GM19395 (cell line): Measurements from ENCODE around the gene AACS.
"Not testable (repeated sequence)": the region's sequence is repeated elsewhere in the genome, so short reads cannot be mapped to it uniquely, and the experiment has no call there.

ENCODE experiments used
- ATAC-seq: cut with Tn5 transposase; IDR thresholded peaks from one replicate; pipeline ENCODE4 v1.9.1; 2021; ENCODE audit warnings: mild to moderate bottlenecking, moderate library complexity; ENCODE audit not compliant: unreplicated experiment

Gene AACS, protein sequence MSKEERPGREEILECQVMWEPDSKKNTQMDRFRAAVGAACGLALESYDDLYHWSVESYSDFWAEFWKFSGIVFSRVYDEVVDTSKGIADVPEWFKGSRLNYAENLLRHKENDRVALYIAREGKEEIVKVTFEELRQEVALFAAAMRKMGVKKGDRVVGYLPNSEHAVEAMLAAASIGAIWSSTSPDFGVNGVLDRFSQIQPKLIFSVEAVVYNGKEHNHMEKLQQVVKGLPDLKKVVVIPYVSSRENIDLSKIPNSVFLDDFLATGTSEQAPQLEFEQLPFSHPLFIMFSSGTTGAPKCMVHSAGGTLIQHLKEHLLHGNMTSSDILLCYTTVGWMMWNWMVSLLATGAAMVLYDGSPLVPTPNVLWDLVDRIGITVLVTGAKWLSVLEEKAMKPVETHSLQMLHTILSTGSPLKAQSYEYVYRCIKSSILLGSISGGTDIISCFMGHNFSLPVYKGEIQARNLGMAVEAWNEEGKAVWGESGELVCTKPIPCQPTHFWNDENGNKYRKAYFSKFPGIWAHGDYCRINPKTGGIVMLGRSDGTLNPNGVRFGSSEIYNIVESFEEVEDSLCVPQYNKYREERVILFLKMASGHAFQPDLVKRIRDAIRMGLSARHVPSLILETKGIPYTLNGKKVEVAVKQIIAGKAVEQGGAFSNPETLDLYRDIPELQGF

DNA sequence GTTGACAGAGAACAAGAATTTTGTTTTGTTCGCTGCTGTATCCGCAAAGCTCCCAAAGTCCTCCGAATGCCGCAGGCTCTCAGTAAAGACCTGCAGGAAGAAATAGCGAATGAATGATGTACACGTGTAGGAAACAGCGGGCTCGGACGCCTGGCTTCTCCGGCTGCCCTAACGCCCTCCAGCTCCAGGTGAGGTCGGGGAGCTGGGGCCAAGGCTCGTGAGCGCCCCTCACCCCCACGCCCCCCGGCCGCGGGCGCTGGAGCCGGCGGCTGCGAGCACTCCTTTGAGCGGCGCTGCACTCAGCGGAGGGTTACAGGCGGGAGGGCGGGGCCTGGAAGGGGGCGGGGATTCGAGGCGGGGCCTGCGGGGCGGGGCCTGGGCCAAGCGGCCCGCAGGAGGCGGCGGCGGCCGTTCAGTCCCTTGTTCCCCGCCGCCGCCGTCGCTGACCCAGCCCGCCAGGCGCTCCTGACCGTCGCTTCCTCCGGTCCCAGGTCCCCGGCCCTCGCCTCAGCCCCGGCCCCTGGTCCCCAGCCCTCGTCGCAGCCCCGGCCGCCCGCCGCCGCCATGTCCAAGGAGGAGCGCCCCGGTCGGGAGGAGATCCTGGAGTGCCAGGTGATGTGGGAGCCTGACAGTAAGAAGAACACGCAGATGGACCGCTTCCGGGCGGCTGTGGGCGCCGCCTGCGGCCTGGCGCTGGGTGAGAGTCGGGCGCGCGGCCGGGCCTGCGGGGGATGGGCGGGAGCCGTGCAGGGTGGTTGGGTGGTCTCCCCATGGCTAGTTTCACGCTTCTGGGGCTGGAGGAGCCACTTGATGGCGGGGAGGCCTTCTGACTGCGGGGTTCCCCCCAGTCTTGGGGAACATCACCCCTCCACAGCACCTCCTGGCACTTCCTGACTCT, at the start of gene AACS:
Gene AACS, plus strand, starts transcription at position 415 of the 898 bp plus-strand sequence. Its CDS starts 150 bp downstream, at position 565.
- peak; percentile 93 for ATAC-seq

DNA sequence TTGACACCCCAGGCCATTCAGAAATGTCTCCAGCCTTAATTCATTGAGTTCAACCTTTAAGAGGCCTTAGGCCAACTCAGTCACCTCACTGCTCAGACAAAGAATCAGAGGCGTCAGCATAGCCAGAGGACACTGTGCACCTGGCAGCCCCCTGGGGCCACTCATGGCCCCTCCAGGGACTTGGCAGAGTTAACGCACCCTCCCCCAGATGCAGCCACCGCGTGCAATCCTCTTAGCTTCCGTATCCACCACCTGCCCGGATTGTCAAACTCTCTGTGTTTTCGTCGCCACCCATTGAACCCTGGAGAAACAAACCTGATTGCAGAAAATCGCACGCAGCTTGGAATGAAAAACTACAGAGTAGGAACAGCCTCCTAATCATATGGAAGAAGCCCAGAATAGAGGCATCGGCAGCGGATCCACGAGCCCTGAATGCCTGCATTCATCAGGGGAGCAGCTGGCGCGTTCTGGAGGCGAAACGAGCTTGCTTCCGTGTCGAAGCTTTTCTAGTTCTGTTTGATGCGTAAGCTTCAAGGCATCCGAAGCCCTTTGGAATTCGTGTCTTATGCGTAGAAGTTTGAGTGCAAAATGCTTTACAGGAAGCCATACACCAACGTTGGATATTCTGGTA, 49.4 kb upstream of the AACS start:
- no peak for ATAC-seq

DNA sequence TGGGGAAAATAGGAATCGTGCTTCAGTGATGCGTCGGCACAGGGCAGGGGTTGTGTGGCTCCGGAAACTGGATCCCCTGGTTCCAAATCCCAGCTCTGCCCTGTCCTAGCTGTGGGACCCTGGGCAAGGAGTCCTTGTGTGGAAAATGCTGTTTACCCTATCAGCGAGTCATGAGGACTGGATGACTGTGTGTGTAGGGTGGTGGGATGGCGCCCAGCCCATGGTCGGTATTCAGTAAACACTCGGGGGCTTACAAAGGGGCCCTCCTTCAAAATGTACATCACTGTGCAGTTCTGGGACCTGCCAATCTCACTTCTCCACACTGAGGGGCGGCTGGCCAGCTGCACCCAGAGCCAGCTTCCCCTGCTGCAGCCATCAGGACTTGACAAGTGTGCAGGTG, 47.4 kb upstream of the AACS start:
- no peak for ATAC-seq

DNA sequence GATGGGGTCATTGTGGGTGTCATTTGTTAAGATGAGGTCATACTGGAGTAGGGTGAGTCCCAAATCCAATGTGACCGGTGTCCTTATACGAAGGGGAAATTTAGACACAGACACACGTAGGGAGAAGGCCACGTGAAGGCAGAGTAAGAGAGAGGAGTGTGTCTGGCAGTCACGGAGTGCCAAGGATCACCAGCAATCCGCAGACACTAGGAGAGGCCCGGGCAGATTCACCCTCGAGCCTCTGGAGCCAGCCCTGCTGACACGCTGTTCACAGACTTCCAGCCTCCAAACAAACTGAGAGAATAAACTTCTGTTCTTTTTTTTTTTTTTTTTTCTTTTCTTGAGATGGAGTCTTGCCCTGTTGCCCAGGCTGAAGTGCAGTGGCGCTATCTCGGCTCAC, 46.9 kb upstream of the AACS start:
- no peak for ATAC-seq

DNA sequence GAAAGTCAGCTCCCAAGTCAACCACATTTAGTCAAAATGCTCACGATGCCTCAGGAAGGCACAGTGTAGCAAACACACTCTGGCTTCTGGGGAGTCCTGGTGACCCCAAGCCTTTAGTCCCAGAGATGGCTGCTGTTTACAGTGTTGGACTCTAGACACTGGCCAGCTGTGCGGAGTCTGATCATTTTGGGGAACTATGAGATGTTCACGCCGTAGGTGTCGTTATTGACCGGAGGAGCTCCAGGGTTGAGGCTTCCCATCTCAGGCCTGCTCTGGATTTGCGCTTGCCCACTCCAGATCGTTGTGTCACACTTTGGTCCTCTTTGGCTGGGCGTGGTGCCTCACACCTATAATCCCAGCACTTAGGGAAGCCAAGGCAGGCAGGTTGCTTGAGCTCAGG, 44.1 kb upstream of the AACS start:
- no peak for ATAC-seq

DNA sequence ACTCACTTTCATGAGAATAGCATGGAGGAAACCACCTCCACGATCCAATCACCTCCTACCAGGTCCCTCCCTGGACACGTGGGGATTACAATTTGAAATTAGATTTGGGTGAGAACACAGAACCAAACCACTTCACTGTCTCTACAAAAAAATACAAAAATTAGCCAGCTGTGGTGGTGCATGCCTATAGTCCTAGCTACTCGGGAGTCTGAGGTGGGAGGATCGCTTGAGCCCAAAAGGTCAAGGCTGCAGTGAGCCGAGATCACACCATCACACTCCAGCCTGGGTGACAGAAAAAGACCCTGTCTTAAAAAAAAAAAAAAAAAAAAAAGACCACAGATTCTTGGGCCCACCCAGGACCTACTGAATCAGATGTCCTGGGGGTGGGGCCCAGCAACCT, 43.5 kb upstream of the AACS start:
- no peak for ATAC-seq

DNA sequence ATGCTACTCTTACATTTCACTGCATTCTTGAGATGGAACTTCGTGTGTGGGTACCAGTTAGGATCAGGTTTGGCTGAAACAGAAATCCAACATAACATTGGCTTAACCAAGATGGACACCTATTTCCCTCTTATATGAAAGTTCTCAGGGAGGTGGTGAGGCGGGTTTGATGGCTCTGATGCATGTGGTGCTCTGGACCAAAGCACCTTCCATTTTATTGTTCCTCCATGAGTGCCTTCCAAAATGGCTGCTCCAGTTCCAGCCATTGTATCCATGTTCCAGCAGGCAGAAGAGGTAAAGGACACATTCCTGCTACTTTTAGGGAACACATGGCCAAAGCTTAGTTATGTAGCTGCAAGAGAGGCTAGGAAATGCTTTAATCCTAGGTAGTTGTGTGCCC, 42.2 kb upstream of the AACS start:
- no peak for ATAC-seq

DNA sequence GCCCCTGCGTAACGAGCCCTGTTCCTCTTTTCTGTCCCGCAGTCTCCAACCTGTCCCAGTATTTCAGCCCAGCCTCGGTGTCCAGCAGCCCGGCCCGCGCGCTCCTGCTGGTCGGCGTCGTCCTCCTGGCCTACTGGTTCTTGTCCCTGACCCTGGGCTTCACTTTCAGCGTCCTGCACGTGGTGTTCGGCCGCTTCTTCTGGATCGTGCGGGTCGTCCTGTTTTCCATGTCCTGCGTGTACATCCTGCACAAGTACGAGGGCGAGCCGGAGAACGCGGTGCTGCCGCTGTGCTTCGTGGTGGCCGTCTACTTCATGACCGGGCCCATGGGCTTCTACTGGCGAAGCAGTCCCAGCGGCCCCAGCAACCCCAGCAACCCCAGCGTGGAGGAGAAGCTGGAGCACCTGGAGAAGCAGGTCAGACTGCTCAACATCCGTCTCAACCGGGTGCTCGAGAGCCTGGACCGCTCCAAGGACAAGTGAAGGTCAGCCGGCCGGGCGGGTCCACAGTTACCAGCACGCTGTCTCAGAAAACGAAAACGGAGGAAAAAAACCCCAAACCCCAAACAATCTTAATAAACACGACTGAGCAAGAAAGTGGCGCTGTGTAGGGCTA, 40.2 kb upstream of the AACS start:
- ATAC-seq, result no peak

DNA sequence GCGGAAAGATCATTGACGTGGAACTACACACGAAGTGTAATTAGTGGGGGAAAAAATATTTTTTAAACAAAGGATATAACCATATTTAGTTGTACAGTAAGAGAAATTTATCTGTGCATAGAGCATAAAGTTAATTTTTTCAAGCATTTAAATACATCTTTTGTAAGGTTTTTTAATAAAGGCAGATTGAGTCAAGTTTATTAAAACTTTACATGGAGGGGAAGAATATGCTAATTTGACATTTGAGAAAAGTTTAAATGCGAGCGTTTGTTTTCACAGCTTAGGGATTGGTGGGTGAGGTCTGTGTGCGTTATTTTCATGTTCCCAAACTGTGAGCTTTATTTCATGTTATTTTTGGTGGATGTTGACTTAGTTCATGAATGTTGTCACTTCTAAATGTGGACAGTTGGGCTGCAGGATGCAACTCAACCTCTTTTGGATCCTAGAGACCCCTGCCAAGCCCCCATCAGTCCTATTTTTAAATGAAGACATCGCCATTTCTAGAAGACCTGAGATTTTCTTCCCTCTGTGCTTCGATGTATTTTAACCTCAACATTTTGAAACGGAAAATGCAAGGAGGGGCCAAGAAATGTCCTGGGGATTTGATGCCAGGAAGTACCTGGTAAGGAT, 39.5 kb upstream of the AACS start:
- ATAC-seq, result no peak

DNA sequence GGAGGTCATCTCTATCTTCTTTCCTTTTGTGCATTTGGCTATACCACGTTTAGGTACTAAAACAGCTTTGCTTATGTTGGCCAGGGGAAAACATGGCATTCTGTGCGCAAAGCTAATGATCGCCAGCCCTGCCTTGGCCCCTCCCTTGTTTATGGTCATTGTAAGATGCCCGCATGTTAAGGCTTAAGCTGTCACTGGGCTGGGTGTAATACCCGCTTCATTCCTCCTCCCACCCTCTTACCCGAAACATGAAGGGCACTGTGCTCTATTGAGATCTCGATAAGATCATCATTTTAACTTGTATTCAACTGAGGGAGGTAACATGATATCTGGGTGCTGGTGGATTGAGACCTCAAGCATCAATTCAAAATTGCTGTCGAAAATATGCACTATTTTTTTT, 37.1 kb upstream of the AACS start:
- ATAC-seq, result no peak

DNA sequence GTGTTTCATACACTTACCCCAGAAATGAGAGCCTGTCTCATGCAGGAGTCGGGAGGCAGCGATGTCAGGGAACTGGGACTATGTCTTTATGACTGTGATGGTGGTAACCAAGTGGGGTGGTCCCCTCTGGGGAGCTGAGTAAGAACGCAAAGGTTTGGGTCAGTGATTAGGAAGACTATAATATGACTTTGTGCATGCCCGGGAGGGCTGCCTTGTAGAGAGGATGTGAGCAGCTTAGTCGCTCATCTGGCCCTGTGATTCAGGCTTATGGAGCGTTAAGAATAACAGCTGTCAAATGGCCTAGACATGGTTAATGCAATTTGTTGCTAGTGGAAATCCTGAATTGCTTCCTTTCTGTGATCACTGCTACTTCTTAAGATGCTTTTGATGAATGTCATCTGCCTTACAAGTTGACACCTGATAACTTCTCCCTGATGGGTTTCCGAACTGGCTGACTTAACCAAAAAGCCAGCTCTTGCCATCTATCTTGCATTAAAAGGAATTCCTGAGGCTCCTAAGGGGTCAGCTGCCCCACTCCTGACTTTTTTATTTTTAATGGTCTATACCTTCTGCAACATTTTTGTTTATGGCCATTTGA, 35.4 kb upstream of the AACS start:
- ATAC-seq, result no peak

DNA sequence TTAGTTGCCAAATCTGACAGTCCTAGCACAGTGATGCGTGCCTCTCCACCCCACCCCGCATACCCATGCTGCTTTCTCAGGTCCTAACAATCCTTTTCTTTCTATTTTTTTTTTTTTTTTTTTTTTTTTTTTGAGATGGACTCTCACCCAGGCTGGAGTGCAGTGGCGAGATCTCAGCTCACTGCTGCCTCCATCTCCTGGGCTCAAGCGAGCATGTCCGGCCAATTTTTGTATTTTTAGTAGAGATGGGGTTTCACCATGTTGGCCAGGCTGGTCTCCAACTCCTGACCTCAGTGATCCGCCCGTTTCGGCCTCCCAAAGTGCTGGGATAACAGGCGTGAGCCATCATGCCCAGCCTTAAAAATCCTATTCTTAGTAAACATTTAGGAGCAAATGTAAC, 33.8 kb upstream of the AACS start:
- ATAC-seq, result not testable (repeated sequence)

DNA sequence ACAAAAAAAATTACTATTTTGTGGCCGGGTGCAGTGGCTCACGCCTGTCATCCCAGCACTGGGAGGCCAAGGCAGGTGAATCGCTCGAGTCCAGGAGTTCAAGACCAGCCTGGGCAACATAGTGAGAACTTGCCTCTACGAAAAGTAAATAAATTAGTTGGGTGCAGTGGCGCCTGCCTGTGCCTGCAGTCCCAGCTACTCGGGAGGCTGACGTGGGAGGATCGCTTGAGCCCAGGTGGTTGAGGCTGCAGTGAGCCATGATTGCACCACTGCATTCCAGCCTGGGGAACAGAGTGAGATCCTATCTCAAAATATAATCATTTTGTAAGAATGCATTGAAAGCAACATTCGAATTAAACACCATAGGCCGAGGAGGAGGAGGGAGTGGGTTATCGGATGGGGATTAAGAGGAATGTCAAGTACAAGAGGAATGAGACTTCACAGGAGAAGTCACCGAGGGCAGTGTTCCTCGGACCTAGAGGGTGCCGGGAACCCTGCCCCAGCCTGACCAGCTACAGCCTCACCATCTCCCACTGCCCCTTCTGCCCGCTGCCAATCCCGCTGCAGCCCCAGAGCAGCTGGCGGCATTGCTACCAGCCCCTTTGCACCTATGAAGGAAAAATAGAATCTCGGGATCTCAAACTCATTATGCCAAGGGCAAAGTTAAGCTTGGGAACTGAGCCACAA, 32.6 kb upstream of the AACS start:
- no peak for ATAC-seq

DNA sequence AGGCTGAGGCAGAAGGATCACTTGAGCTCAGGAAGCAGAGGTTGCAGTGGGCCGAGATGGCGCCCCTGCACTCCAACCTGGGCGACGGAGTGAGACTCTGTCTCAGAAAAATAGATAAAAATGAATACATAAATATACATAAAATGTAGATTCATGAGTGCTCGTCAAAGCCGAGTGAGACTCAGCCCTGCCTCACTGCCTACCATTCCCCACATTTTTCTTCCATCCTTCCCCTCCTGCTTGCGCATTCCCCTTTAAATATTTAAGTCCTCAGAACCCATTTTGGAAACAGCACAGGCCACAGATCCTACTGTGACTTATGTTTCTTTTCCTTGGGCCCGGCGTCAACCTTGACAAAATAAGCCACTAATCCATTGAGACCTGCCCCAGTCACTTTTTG, 31.9 kb upstream of the AACS start:
- ATAC-seq, result no peak

DNA sequence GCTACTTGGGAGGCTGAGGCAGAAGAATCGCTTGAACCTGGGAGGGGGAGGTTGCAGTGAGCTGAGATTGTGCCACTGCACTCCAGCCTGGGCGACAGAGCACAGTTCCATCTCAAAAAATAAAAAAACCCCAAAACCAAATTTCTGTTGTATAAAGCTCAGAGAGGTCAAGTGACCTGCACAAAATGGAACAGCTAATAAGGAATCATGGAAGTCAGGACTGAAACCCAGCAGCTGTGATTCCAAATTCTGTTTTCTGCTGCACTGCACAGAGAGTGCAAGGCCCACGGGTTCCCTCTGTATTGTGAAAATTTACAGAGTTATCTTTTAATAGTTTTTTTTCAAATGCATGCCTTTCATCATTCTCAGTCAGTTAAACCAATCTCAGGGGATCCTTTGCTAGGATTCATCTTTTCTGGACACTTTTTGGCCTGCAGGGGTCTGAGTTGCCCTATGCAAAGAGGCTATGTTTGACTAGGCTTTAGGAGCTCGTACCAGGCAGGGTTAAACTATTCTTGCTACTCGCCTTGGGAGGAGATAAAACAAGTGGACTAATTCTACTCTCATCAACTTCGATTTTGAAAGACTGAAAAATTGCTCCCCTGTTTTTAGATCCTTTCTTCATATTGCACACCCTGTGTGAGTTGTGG, 26.1 kb upstream of the AACS start:
- no peak for ATAC-seq

DNA sequence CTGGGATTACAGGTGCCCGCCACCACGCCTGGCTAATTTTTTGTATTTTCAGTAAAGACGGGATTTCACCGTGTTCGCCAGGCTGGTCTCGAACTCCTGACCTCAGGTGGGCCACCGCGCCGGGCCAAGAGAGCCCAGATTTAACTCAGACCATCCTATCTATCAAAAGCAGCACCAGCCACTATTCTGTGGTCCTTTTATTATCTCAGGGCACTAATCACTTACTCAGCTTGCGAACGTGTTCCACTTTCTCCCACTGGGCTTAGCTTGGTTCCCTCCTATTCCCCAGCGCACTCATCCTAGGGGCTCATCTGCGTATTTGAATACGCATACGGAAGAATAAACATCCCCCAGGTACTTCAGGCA, 16.2 kb upstream of the AACS start:
- ATAC-seq, result no peak

DNA sequence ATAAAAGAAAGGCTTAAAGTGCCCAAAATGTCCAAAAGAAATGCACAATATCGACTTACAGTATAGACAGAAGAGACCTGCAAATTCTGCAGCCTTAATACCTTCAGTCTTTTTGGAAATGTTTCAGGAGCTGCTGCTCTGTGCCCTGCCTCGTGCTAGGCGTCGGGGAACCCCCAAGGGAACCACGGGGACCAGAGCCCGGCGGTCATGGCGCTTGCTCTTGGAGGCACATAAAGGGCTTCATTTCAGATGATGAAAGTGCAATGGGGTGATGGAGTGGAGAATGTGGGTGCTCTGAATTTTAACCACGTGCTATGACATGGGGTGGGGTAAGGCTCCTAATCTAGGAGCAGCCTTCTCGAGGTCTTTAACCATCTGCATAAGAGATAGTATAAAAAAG, 14.8 kb upstream of the AACS start:
- ATAC-seq, result no peak

DNA sequence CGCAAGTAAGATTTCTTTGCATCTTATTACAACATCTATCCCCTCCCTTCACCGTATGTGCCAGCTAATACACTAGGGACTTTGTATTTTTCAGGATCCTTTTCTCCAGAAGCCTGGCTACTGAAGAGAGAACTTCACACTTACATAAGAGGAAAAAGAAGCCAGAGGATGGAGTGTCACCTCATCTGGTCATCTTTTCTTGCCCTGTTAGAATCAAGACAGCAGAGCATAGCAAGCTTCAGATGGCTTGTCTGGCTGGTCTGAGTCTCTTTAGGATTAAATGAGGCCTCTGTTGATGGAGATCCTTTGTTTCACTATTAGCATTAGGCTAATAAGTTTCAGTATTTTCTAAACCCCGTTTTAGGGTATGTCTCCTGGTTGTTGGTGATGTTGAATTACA, 14.4 kb upstream of the AACS start:
- no peak for ATAC-seq

DNA sequence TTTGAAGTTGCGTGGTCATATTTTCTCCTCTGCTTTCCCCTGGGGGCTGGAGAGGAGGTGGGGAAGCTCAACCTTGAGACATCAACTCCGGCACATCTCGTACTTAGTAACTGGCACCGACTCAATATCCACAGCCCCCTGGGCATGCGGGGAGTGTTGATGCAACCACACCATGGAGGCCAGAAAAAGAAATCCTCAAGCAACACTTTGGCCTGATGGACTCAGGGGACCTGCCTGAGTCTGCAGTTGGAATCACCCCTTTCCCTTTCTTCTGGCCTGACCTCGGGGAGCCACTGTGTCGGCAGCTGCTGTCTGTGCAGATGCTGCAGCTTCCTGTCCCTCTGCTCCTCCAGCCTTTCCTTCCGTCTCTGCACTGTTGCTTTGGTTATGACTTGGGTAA, 11.4 kb upstream of the AACS start:
- no peak for ATAC-seq
